Stimulated activated CD4-positive, alpha-beta T cell treated with anti-CD3 and anti-CD28 coated beads, TNF-alpha, amount 100 ng/mL, for 24 hours (primary cell): ENCODE measurements around the gene TMEM132D.

Experiments
- DNase-seq, 3 experiments: peaks; one replicate each; pipeline ENCODE4 v3.0.0-alpha.2; 2020; ENCODE audit warnings: low read depth in 3 of 3

The TMEM132D gene

DNA sequence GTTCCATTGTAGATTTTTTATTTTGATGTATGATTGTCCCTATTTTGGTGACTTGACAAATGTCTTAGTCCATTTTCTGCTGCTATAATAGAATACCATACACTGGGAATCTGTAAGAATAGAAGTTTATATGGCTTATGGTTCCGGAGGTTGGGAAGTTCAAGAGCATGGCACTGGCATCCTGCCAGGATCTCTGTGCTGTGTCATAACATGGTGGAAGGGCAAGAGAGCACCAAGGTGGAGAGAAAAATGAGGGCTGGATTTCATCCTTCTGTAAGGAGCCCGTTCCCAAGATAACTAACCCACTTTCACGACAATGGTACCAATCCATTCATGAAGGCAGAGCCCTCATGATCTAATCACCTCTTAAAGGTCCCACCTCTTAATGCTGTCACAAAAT is 176.7 kb downstream of the TMEM132D start:
- DNase-seq = no peak

DNA sequence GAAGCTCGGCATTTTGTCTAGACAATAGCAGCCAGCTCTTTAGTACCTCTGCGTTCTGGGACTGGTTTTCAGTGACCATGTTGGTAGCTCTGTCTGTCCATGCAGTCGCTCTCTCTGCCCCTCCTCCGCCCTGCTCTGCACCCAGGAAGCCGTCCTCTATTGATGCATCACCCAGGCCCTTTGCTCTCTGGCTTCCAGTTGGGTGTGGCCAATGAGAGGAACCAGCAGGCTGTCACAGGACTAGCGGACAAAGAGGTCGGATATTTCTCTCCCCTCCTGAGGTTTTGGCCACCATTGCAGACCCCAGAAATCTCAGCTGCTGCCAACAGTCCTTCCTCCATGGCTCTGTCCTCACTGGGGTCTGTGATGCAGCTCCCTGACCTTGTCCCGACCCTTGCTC is 180.6 kb downstream of the TMEM132D start:
- DNase-seq = no peak

GRCh38 chr12:129720618-129721017 is 183.2 kb downstream of the TMEM132D start:
- DNase-seq = no peak

- DNase-seq = no peak
Measured at GRCh38 chr12:129719416-129719815, 184.4 kb downstream of the TMEM132D start.

GRCh38 chr12:129717438-129717837 is 186.4 kb downstream of the TMEM132D start:
- no peak for DNase-seq

- DNase-seq = no peak
Measured at GRCh38 chr12:129716825-129717224, 187.0 kb downstream of the TMEM132D start.

- DNase-seq = no peak
Measured at GRCh38 chr12:129706716-129707115, 197.1 kb downstream of the TMEM132D start.

DNA sequence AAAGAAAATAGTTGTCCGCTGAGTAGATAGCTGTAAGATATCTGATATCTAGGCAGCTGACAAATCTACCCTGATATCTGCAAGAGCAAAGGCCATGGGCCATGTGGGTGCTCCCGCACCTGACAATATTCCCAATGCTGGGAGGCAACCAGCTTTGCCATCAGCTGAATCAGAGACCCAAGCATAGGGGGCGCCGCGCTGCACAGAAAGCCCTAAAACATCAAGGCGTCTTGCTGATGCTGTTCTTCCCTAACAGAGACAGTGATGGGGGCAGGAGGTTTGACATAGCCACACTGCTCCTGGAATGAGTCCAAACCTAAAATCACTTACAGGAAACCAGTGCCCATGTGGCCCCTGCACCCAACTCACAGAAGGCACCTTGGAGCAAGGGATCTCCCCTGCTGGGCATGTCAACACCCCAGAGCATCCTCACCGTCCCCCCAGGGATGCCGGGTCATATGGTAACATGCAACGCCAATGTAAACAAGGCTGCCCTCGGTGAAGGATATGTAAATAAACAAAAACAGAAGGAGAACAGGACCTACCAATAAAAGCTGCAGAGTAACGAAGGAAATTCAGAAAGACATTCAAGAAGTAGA is 199.5 kb downstream of the TMEM132D start:
- DNase-seq = no peak

- DNase-seq = no peak
Measured at GRCh38 chr12:129701631-129702101, 202.2 kb downstream of the TMEM132D start.

- DNase-seq = no peak
Measured at GRCh38 chr12:129700036-129700435, 203.8 kb downstream of the TMEM132D start.

DNA sequence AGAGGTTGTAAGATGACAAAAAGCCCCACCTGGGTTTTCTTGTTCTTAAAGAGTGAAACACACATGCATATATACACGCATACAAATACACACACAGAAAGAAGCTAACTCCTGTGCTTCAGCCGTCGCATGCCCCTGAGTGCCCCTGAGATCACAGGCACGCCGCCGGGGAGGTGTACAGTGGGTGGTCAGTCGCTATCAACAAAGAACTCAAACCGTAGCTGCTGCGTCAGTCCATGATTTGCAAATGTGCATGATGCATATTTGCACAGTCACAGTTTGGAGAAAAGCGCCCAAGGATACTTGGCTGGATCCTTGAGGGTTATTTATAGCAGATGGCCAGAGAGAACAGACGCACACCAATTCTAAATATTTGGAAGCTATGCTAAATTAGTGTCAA is 206.9 kb downstream of the TMEM132D start:
- no peak for DNase-seq

DNA sequence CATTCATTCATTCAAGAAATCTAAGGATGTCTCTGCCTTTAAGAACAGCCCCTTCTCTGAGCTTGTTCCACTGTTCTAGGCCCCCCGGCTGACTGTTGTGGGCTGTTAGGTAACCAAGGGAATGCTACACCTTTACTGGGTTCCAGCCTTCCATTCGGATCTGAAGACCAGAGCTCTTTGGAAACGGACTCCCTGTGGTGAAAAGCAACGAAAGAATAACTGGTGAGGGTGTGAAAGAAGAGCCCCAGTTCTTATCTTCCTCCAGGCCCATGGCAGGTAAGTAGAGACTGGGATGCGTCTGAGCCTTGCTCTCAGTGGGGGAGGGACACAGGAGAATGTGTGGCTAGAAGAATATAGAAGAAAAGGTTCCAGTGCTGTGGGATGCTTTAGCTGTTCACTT is 207.4 kb downstream of the TMEM132D start:
- no peak for DNase-seq

GRCh38 chr12:129693731-129694130 is 210.1 kb downstream of the TMEM132D start:
- DNase-seq = no peak

DNA sequence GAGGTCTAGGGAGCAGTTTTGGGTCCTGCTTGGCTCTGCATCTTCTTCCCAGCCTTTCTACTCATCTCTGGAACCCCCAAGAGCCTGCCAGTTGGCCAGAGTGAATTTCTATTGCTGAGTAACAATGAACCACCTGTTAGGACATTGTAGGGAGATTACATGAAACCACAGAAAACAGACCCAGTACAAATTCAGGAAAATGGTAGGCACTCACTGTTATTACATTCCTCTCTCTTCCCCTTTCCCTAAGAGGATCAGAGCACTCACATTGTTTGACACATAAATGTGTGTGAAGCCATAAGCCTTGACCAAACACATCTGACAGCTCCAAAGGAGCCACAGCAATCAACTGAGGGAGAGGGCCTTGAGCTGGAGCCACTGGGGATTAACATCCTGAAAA is 216.1 kb downstream of the TMEM132D start:
- DNase-seq = no peak

- no peak for DNase-seq
Measured at GRCh38 chr12:129681830-129682229, 222.0 kb downstream of the TMEM132D start.

GRCh38 chr12:129681151-129681550 is 222.7 kb downstream of the TMEM132D start:
- DNase-seq = no peak

- DNase-seq = no peak
Measured at GRCh38 chr12:129676411-129676810, 227.4 kb downstream of the TMEM132D start.

DNA sequence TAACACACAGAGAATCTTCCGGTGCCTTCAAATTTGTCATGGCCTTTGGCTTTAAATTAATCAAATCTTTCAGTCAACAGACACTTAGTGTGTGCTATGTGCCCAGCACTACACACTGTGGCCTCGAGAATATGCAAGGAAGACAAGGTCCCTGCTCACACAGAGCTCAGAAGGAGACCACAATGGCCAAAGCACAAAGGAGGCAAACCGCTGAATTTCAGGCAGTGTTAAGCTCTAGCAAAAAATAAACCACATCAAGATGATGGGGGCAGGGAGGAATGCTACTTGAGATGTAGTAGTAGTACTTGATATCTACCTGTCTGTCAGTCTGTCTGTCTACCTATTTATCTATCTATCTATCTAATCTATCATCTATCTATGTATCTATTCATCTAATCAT is 227.9 kb downstream of the TMEM132D start:
- DNase-seq = no peak

DNA sequence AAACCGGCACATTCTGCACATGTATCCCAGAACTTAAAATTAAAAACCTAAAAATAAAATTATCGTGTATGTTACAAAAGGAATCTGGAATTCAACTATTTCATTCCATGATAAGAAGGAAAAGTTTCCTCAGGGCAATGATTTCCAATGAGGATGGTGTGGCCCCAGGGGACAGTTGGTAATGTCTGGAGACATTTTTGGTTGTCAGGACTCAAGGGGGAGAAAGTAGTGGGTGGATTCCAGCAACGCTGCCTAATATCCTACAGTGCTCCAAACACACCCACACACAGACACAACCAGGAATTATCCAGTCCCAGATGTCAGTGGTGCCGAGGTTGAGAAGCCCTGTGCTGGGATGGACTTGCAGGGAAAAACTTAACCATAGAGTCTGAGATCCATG is 228.3 kb downstream of the TMEM132D start:
- DNase-seq = no peak

DNA sequence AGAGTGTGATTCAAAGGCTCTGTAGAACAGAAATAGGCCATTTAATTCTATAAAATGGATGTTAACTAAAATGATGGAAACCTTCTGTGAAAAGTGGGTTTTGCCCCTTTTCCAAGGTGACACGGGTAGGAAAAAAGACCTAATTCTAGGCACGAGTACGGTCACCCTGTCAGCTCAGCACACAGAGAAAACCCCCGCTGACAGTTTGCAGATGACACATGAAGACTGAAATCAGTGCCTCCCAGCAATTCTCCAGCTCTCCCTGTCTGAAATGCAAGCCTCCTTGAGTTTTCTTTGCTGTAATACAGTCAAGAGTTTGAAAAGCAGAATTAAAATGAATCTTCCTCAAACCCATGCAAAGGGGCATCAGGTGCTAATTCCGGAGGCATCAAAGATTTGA is 230.0 kb downstream of the TMEM132D start:
- DNase-seq = no peak

DNA sequence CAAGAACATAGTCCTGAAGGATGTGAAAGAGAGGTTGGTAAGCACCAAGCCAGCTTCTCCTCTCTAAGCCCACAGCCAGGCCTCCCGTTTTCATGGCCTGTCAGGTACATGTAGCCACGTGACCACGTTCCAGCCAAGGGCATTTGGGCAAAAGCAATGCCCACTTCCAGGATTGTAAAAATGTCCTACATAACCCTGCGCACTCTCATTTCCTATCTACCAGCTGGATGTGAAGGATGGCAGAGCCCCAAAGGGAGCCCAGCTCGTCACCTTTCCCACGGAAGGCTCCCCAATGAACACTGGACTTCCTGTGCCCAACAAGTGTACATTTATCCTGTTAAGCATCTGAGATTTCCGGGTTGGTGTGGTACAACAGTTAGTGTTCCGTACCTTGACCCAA is 231.7 kb downstream of the TMEM132D start:
- no peak for DNase-seq

- no peak for DNase-seq
Measured at GRCh38 chr12:129670256-129670920, 233.4 kb downstream of the TMEM132D start.

DNA sequence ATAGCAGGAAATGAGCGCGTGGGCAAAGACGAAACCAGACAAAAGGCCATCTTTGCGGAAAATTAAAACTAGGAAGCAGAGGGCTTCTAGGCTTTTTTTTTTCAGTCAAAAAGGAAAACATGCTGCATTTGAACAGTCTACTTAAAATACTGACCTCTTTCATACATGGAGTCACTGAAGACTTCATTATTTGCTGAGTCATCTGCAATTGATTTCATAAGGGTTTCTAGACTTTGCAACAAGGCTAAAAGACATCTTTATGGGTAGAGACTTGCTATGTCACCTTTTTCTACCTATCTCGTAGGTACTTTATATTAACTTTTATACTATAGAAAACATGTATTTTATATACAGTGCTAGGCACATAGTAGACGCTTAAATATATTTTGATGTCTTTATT is 238.4 kb downstream of the TMEM132D start:
- DNase-seq = no peak

DNA sequence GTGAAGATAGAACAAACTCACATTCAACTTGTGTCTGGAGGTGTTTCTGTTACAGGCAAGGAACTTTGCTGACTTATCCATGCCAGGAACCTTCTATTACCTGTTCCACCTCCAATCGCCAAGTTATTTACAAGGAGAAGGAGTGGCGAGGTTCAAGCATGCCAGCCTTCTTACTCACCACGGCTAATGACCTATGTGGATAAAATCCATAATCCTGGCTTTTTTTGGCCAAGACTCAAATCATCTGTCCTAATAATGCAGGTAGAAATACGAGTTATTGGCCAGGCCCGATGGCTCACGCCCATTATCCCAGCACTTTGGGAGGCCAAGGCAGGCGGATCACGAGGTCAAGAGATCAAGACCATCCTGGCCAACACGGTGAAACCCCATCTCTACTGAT is 241.6 kb downstream of the TMEM132D start:
- no peak for DNase-seq
